PFSK-1 (cell line): ENCODE measurements around the gene GZF1.

Experiments used
- FOXP2 ChIP-seq: optimal IDR thresholded peaks from 2 replicates; pipeline ENCODE3; 2011; ENCODE audit warnings: borderline replicate concordance, control low read depth, inconsistent platforms; ENCODE audit not compliant: insufficient read depth; ENCODE audit errors: extremely low read length, extremely low read depth
- POLR2AphosphoS5 ChIP-seq: IDR thresholded peaks from 2 replicates; pipeline ENCODE4 v1.6.1; 2012; ENCODE audit warnings: low read depth, mild to moderate bottlenecking, control low read depth, low read length, moderate library complexity
- REST ChIP-seq, 2 experiments: IDR thresholded peaks; 2 replicates each; pipeline versions ENCODE4 v1.6.1 to v1.8.0; 2011 to 2012; ENCODE audit warnings: low read depth in 2 of 2, low read length in 2 of 2, control low read depth in 1 of 2, inconsistent platforms in 1 of 2, mild to moderate bottlenecking in 1 of 2, moderate library complexity in 1 of 2; ENCODE audit not compliant: insufficient read depth in 1 of 2
- SIN3A ChIP-seq: IDR thresholded peaks from 2 replicates; pipeline ENCODE4 v1.6.1; 2012; ENCODE audit warnings: mild to moderate bottlenecking, low read length, moderate library complexity, borderline replicate concordance; ENCODE audit not compliant: insufficient read depth
- TAF1 ChIP-seq: IDR thresholded peaks from 2 replicates; pipeline ENCODE4 v1.6.1; 2012; ENCODE audit warnings: low read length, control low read depth, borderline replicate concordance; ENCODE audit not compliant: insufficient read depth

The GZF1 gene

GRCh38 chr20:23413862-23414422, 52.0 kb downstream of the GZF1 start:
- TF ChIP-seq TAF1 (no peak), POLR2AphosphoS5 (no peak), REST (IDR thresholded peaks at IDR 0.05; ENCODE audit: insufficient read depth in 1 of 2, low read depth in 2 of 2, low read length in 2 of 2) (no peak), SIN3A (no peak)

DNA sequence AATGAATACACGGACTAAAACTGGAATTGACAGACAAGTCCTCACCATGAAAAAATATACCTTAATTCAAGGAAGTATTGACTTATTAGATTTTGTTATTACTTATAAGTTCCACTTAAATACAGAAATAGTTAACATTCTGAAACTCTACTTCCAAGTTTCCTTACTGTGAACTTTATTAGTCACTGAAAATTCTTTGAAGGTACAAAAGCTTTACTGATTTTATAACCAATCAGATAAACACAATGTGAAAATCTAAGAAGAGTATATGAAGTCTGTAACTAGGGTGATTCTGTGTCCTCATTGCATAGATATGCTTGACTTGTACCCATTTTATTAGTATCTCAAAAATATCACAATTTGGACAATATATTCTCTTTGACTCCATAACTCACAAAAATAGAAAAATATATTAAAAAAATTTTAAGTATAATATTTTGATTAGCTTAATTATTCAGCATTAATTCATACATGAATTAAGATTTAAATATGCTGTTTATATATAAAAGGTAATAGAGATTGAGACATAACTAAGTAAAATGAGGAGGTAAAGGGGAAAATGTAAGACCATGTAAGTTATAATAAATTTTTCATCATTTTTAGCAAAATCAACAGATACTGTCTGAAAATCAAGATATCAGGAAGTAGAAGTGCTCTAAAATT, 52.7 kb downstream of the GZF1 start:
- no peak for TF ChIP-seq FOXP2
- TF ChIP-seq SIN3A: no peak
- TF ChIP-seq TAF1: no peak
- no peak for TF ChIP-seq REST (IDR thresholded peaks at IDR 0.05; ENCODE audit: insufficient read depth in 1 of 2, low read depth in 2 of 2, low read length in 2 of 2)
- TF ChIP-seq POLR2AphosphoS5: no peak

DNA sequence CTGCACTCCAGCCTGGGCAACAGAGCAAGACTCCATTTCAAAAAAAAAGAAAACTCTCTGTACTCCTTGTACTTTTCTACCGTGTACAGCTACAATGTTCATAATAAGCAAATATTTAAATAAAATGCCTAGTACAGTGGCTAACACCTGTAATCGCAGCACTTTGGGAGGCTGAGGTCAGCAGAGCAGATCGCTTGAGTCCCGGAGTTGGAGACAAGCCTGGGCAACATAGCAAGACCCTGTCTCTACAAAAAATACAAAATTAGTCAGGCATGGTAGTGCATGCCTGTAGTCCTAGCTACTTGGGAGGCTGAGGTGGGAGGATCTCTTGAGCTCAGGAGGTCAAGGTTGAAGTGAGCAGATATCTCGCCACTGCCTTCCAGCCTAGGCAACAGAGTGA, 53.6 kb downstream of the GZF1 start:
- TF ChIP-seq REST (IDR thresholded peaks at IDR 0.05; ENCODE audit: insufficient read depth in 1 of 2, low read depth in 2 of 2, low read length in 2 of 2) (no peak), POLR2AphosphoS5 (no peak), TAF1 (no peak), FOXP2 (no peak)

GRCh38 chr20:23415959-23416583, 54.1 kb downstream of the GZF1 start:
- TF ChIP-seq POLR2AphosphoS5: no peak
- TF ChIP-seq TAF1: no peak
- no peak for TF ChIP-seq FOXP2
- no peak for TF ChIP-seq REST (IDR thresholded peaks at IDR 0.05; ENCODE audit: insufficient read depth in 1 of 2, low read depth in 2 of 2, low read length in 2 of 2)
- TF ChIP-seq SIN3A: no peak
